Measurements from ENCODE around the gene THAP11. TPM values are rescaled to one million over a fixed set of nuclear protein-coding genes. Genes with fewer than 3 reads are reported as not detected.

THAP11 gene
- total and polyA plus RNA-seq, 2 of the 4 experiments (the other 2 are of a cell fraction), result 13.3 to 14.5 TPM

- DNase-seq (peak; percentile 99), ATAC-seq (ENCODE audit: low read depth) (peak; percentile 96)
- TF ChIP-seq POLR2A (IDR thresholded peaks at IDR 0.05; ENCODE audit: low read depth, low read length) (peak; percentile 82), RFX5 (IDR thresholded peaks at IDR 0.05; ENCODE audit: low read depth, low read length) (no peak), RAD21 (IDR thresholded peaks at IDR 0.05; ENCODE audit: low read length) (no peak), SMC3 (IDR thresholded peaks at IDR 0.05; ENCODE audit: low read depth, low read length) (no peak; the same call in 1 of the 2 replicates), MAZ (IDR thresholded peaks at IDR 0.05; ENCODE audit: borderline replicate concordance, low read depth, low read length) (peak; percentile 86; the same call in 1 of the 2 replicates), CHD1 (IDR thresholded peaks at IDR 0.05; ENCODE audit: low read depth, low read length) (no peak), CEBPB (IDR thresholded peaks at IDR 0.05; ENCODE audit: low read depth, low read length) (peak; percentile 87), MAFK (IDR thresholded peaks at IDR 0.05; ENCODE audit: low read depth, low read length) (no peak), MXI1 (IDR thresholded peaks at IDR 0.05; ENCODE audit: borderline replicate concordance, low read depth, low read length) (peak; percentile 74), RCOR1 (IDR thresholded peaks at IDR 0.05; ENCODE audit: insufficient replicate concordance, low read length) (no peak), NFE2L2 (IDR thresholded peaks at IDR 0.05; ENCODE audit: low read depth, low read length) (no peak), USF2 (IDR thresholded peaks at IDR 0.05; ENCODE audit: low read depth, low read length) (peak; percentile 0; the same call in 1 of the 2 replicates)
- intact Hi-C loops (cut with micrococcal nuclease) (loop anchor here (5.0 to 10.0 kb wide), 3 partner anchors 89 to 282 kb away; partner anchors contain the start of genes GFOD2 and RIPOR1), in situ Hi-C loops (cut with MboI; ENCODE audit: low sequenced_read_pairs) (no loop called here), dilution Hi-C loops (cut with HindIII; ENCODE audit: low sequenced_read_pairs, unreplicated experiment) (no loop called here)
- peaks cover 6% of the 10 kb centered on the region for H3K36me3 ChIP-seq (ENCODE audit: control insufficient read depth, insufficient read depth, low read length)
- H3K9me1 ChIP-seq (ENCODE audit: insufficient read depth, low read length), result peaks cover 10% of the 10 kb centered on the region
- H2AFZ ChIP-seq (replicated peaks; ENCODE audit: low read length, poor library complexity), result peak within 1 kb of the TSS; percentile 96
- peak within 1 kb of the TSS; percentile 52 for H2BK5ac ChIP-seq (ENCODE audit: low read depth, low read length, poor library complexity, severe bottlenecking)
- peak within 1 kb of the TSS; percentile 75 for H3K9ac ChIP-seq (ENCODE audit: low read depth, low read length)
- peak within 1 kb of the TSS; percentile 76 for H3K14ac ChIP-seq (replicated peaks; ENCODE audit: low read depth, low read length)
- peak within 1 kb of the TSS; percentile 79 for H2BK120ac ChIP-seq (ENCODE audit: low read depth, low read length)
- CTCF ChIA-PET, result interaction anchor here (0.6 to 1.8 kb wide), 2 partner anchors 10 to 306 kb away, joined by 3 to 19 read pairs; no protein-coding TSS in a partner anchor
- H3K4me1 ChIP-seq (ENCODE audit: control insufficient read depth, insufficient read depth, low read length), result peaks cover 6% of the 10 kb centered on the region
- H2AK5ac ChIP-seq (ENCODE audit: low read depth, low read length), result peak within 1 kb of the TSS; percentile 87
- peak within 1 kb of the TSS; percentile 24 to 82; a peak in 2 of 4 replicates for H4K8ac ChIP-seq (ENCODE audit: low read depth in 2 of 2, low read length in 2 of 2)
- H2BK20ac ChIP-seq (ENCODE audit: low read depth, low read length), result no peak within 1 kb of the TSS; the same call in 1 of the 2 replicates
- POLR2A ChIA-PET (ENCODE audit: unreplicated experiment), result interaction anchor here (0.6 to 0.8 kb wide), 2 partner anchors 59 to 134 kb away, joined by 3 to 4 read pairs; no protein-coding TSS in a partner anchor
- H2BK15ac ChIP-seq (ENCODE audit: low read depth, low read length), result peak within 1 kb of the TSS; percentile 80; the same call in 1 of the 3 replicates
- H3K56ac ChIP-seq (ENCODE audit: extremely low read depth, insufficient read depth, low read length), result peak within 1 kb of the TSS; percentile 22
- no peaks in the 10 kb centered on the region for H3K9me3 ChIP-seq (ENCODE audit: control insufficient read depth, insufficient read depth, low read length)
- peak within 1 kb of the TSS; percentile 59 for H3K27ac ChIP-seq (ENCODE audit: insufficient read depth, low read length)
- H4K91ac ChIP-seq (ENCODE audit: insufficient read depth, low read depth, low read length), result peak within 1 kb of the TSS; percentile 72
- peak within 1 kb of the TSS; percentile 76 for H3K4me3 ChIP-seq (ENCODE audit: insufficient read depth, low read depth, low read length)
- H3K4me2 ChIP-seq (ENCODE audit: low read depth, low read length), result peak within 1 kb of the TSS; percentile 98
- no peak within 1 kb of the TSS for H3K18ac ChIP-seq (ENCODE audit: low read depth, low read length)
- no peak within 1 kb of the TSS for H4K5ac ChIP-seq (ENCODE audit: low read depth, low read length)
- H3K79me1 ChIP-seq (ENCODE audit: low read depth in 1 of 2, low read length in 2 of 2), result peaks cover 10 to 48% of the 10 kb centered on the region in 2 experiments
- H3K23ac ChIP-seq (ENCODE audit: low read depth, low read length), result peak within 1 kb of the TSS; percentile 95
- H3K4ac ChIP-seq (ENCODE audit: low read depth, low read length), result peak within 1 kb of the TSS; percentile 74
- H3K27me3 ChIP-seq (ENCODE audit: control insufficient read depth, insufficient read depth, low read length), result no peaks in the 10 kb centered on the region
- no TSS peak for BruUV-seq (replicated peaks)
- WGBS, 2 experiments (ENCODE audit: extremely low coverage in 2 of 2, insufficient read length in 1 of 2), result 0% methylated on average over 14 of the region's 54 CpGs; no CpG with 5 or more reads in 1 of the 2 experiments
- peak within 1 kb of the TSS; percentile 99 for H2AK9ac ChIP-seq (replicated peaks; ENCODE audit: low read depth, low read length, poor library complexity)
- H4K20me1 ChIP-seq (ENCODE audit: insufficient read depth, low read length), result peaks cover 9% of the 10 kb centered on the region; the same call in 1 of the 2 replicates
Measured at GRCh38 chr16:67806428-67807147, 35.5 kb upstream of the THAP11 start, which contains the start of the genes RANBP10 and TSNAXIP1. RANBP10 (minus strand) TSS chr16:67806560; CDS start chr16:67806536, 24 bp downstream. TSNAXIP1 (plus strand) TSS chr16:67806889; CDS start chr16:67807150, 261 bp downstream.
